Keratinocyte (primary cell): ENCODE results near the gene F5. TPM values are rescaled to one million over a fixed set of nuclear protein-coding genes. Genes with fewer than 3 reads are reported as not detected.

ENCODE experiments used
- DNase-seq: peaks from one replicate; pipeline ENCODE4 v3.0.0-alpha.2; 2011; ENCODE audit warnings: low read depth, missing footprints, low spot score
- FAIRE-seq: peaks from 2 replicates; lab custom pipeline; 2011; peaks lifted over from hg19 to GRCh38; lab: Jason Lieb, UNC
- H2AFZ ChIP-seq: 2 replicates; pipeline ENCODE4 v1.6.0; 2012; ENCODE audit warnings: low read length, control low read depth, inconsistent platforms; ENCODE audit not compliant: control insufficient read depth
- H3K27ac ChIP-seq: 2 replicates; pipeline ENCODE4 v1.5.1; 2011; ENCODE audit warnings: low read length; ENCODE audit not compliant: control insufficient read depth, insufficient read depth
- H3K27me3 ChIP-seq: 3 replicates; pipeline ENCODE4 v1.6.0; 2011; ENCODE audit warnings: low read length; ENCODE audit not compliant: control insufficient read depth, insufficient read depth; ENCODE audit errors: extremely low read depth
- H3K36me3 ChIP-seq, 2 experiments: 2 replicates in 1 of 2; 3 replicates in 1 of 2; pipeline ENCODE4 v1.5.1; 2011; ENCODE audit warnings: low read length in 2 of 2, mild to moderate bottlenecking in 1 of 2; ENCODE audit not compliant: control insufficient read depth in 2 of 2, insufficient read depth in 2 of 2; ENCODE audit errors: extremely low read depth in 1 of 2
- H3K4me1 ChIP-seq: 3 replicates; pipeline ENCODE4 v1.5.1; 2011; ENCODE audit warnings: low read length; ENCODE audit not compliant: control insufficient read depth, insufficient read depth; ENCODE audit errors: extremely low read depth
- H3K4me2 ChIP-seq: 3 replicates; pipeline ENCODE4 v1.6.0; 2011; ENCODE audit warnings: low read depth, low read length; ENCODE audit not compliant: control insufficient read depth, insufficient read depth; ENCODE audit errors: extremely low read depth
- H3K4me3 ChIP-seq, 3 experiments: fragments of 200-600 bp in 1 of 3; sonication (generic) in 1 of 3; 2 replicates in 2 of 3; 3 replicates in 1 of 3; pipeline ENCODE4 v1.5.1; 2011 to 2016; ENCODE audit warnings: low read length in 3 of 3, mild to moderate bottlenecking in 3 of 3, control low read depth in 2 of 3, inconsistent platforms in 1 of 3, low read depth in 1 of 3, mixed read lengths in 1 of 3, mixed run types in 1 of 3, moderate library complexity in 1 of 3; ENCODE audit not compliant: control insufficient read depth in 2 of 3, insufficient read depth in 2 of 3; ENCODE audit errors: extremely low read depth in 1 of 3
- H3K79me2 ChIP-seq: 2 replicates; pipeline ENCODE4 v1.6.0; 2012; ENCODE audit warnings: low read length; ENCODE audit not compliant: control insufficient read depth, insufficient read depth
- H3K9ac ChIP-seq: 3 replicates; pipeline ENCODE4 v1.6.0; 2011; ENCODE audit warnings: low read length; ENCODE audit not compliant: control insufficient read depth, insufficient read depth; ENCODE audit errors: extremely low read depth
- H3K9me1 ChIP-seq: 3 replicates; pipeline ENCODE4 v1.6.0; 2011; ENCODE audit warnings: low read length; ENCODE audit not compliant: control insufficient read depth, insufficient read depth; ENCODE audit errors: extremely low read depth
- H3K9me3 ChIP-seq: 2 replicates; pipeline ENCODE4 v1.5.1; 2012; ENCODE audit warnings: low read depth, low read length; ENCODE audit not compliant: control insufficient read depth
- H4K20me1 ChIP-seq: 3 replicates; pipeline ENCODE4 v1.6.0; 2011; ENCODE audit warnings: low read length; ENCODE audit not compliant: control insufficient read depth, insufficient read depth; ENCODE audit errors: extremely low read depth
- EZH2 ChIP-seq: IDR thresholded peaks from one replicate; pipeline ENCODE4 v1.6.1; 2012; ENCODE audit warnings: inconsistent platforms, mild to moderate bottlenecking, low read length, moderate library complexity
- dilution Hi-C: fragments of 300-500 bp; cut with MboI; formaldehyde crosslinking; loops from one replicate; pipeline ENCODE4 v1.7.0; 2020; ENCODE audit warnings: low sequenced_read_pairs; ENCODE audit not compliant: extremely low pct_ligation_motif_present
- polyA plus RNA-seq, 5 experiments: library from polyadenylated mRNA; depleted of rRNA in 3 of 5; stranded (reverse) in 3 of 5; stranded (forward) in 1 of 5; unstranded in 1 of 5; fragments of >200 nt; gene quantifications; 1 replicate in 1 of 5; 2 replicates in 3 of 5; 3 replicates in 1 of 5; pipeline versions ENCODE4 v1.2.1 to v1.2.3, GENCODE V29; 2011 to 2012; ENCODE audit warnings: missing spikeins in 2 of 5, low read depth in 1 of 5, low replicate concordance in 1 of 5
- TF ChIP-seq, protein P1 (sequence below), 3 experiments: IDR thresholded peaks in 1 of 3; conservative IDR thresholded peaks in 1 of 3; optimal IDR thresholded peaks in 1 of 3; 2 replicates in 2 of 3; 3 replicates in 1 of 3; pipeline versions ENCODE3 to v1.5.1; 2011; ENCODE audit warnings: low read length in 3 of 3, mild to moderate bottlenecking in 3 of 3, moderate library complexity in 2 of 3, control low read depth in 1 of 3, inconsistent platforms in 1 of 3; ENCODE audit not compliant: insufficient read depth in 2 of 3; ENCODE audit errors: extremely low read depth in 1 of 3

F5 gene
- polyA plus RNA-seq, 1 donor (not counting 4 experiments of a cell fraction or from before 2014, with no cell fraction given): 0.01 TPM

DNA sequence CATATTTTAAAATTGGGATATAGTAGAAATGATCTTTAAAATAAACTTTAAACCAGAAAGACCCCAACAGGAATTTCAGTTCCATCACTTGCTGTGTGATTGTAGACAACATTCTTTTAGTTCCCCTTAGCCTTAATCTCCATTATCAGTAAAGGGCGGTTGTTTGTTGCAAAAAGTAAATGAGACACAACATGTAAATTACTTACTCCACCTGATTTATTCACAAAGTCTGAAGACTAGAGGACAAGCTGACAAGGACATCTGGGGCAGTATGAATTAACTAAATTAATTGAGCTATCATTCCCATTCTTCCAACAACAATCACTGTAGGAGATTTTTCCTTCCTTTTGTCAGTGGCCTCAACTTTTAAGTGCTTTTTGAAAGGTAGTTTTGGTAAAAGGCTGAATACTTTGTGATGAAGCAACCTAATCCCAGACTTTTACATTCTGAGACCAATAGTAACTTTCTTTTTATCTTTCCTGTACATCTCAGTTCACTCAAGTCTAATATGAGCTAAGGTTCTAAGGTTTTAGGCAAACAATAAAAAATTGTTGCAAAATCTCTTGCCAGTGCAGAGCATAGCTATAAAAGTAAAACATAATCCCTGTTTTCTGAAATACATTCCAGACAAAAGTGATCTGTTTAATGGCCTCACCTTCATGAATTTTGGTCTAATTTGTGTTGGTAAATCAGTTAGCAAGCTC lies 106.8 kb downstream of the F5 start:
- no peak overlapping the region for H3K27ac ChIP-seq
- no peak overlapping the region for H2AFZ ChIP-seq
- no peak for DNase-seq
- no peaks in the 10 kb centered on the region for H3K9me3 ChIP-seq
- H4K20me1 ChIP-seq: no peaks in the 10 kb centered on the region
- no peaks in the 10 kb centered on the region for H3K27me3 ChIP-seq
- H3K4me3 ChIP-seq: no peak overlapping the region
- dilution Hi-C loops: no loop called here
- no peaks in the 10 kb centered on the region for H3K36me3 ChIP-seq
- H3K79me2 ChIP-seq: peaks cover 21% of the 10 kb centered on the region
- H3K4me2 ChIP-seq: no peak overlapping the region
- no peak for FAIRE-seq
- H3K9me1 ChIP-seq: no peaks in the 10 kb centered on the region
- TF ChIP-seq, protein P1, sequence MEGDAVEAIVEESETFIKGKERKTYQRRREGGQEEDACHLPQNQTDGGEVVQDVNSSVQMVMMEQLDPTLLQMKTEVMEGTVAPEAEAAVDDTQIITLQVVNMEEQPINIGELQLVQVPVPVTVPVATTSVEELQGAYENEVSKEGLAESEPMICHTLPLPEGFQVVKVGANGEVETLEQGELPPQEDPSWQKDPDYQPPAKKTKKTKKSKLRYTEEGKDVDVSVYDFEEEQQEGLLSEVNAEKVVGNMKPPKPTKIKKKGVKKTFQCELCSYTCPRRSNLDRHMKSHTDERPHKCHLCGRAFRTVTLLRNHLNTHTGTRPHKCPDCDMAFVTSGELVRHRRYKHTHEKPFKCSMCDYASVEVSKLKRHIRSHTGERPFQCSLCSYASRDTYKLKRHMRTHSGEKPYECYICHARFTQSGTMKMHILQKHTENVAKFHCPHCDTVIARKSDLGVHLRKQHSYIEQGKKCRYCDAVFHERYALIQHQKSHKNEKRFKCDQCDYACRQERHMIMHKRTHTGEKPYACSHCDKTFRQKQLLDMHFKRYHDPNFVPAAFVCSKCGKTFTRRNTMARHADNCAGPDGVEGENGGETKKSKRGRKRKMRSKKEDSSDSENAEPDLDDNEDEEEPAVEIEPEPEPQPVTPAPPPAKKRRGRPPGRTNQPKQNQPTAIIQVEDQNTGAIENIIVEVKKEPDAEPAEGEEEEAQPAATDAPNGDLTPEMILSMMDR (optimal IDR thresholded peaks at IDR 0.05 in 1 of 3, IDR thresholded peaks at IDR 0.05 in 1 of 3, conservative IDR thresholded peaks at IDR 0.05 in 1 of 3; ENCODE audit: extremely low read depth in 1 of 3, insufficient read depth in 2 of 3, low read length in 3 of 3): no peak
- no peak for TF ChIP-seq EZH2
- H3K4me1 ChIP-seq: peaks cover 13% of the 10 kb centered on the region
- no peak overlapping the region for H3K9ac ChIP-seq

DNA sequence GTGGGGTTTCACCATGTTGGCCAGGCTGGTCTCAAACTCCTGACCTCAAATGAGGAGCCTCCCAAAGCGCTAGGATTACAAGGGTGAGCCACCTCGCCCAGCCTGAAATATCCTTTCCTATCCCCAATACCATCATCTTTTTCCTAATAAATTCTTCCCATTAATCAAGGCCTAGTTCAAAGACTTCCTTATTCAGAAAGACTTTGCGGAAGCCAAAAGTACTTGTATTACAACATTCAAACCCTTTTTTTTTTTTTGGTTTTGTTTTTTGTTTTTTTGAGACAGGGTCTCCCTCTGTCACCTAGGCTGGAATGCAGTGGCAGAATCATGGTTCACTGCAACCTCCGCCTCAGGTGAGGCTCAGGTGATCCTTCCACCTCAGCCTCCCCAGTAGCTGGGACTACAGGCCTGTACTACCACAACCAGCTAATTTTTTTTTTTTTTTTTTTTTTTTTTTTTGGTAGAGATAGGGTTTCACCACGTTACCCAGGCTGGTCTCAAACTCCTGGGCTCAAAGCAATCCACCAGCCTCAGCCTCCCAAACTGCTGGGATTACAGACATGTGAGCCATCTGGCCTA lies 108.1 kb downstream of the F5 start:
- Histone ChIP-seq H3K36me3 (no peaks in the 10 kb centered on the region), H2AFZ (no peak overlapping the region), H3K4me2 (no peak overlapping the region), H3K9me1 (no peaks in the 10 kb centered on the region), H3K27ac (no peak overlapping the region), H3K27me3 (no peaks in the 10 kb centered on the region), H3K79me2 (peaks cover 9% of the 10 kb centered on the region), H3K4me3 (no peak overlapping the region), H3K9me3 (no peaks in the 10 kb centered on the region), H4K20me1 (no peaks in the 10 kb centered on the region), H3K4me1 (no peaks in the 10 kb centered on the region), H3K9ac (no peak overlapping the region)
- TF ChIP-seq, protein P1 (optimal IDR thresholded peaks at IDR 0.05 in 1 of 3, IDR thresholded peaks at IDR 0.05 in 1 of 3, conservative IDR thresholded peaks at IDR 0.05 in 1 of 3; ENCODE audit: extremely low read depth in 1 of 3, insufficient read depth in 2 of 3, low read length in 3 of 3): no peak
- TF ChIP-seq EZH2: no peak
- no peak for DNase-seq
- dilution Hi-C loops: no loop called here
- FAIRE-seq: no peak
